Adipocyte (in vitro differentiated cells): ENCODE data around the gene ZNF214.

Experiments used
- DNase-seq: peaks from one replicate; pipeline ENCODE4 v3.0.0-alpha.2; 2015; ENCODE audit warnings: low read depth
- H3K27me3 ChIP-seq: replicated peaks from 2 replicates; pipeline ENCODE4 v1.7.0; 2013; ENCODE audit warnings: mild to moderate bottlenecking, low read length, moderate library complexity; ENCODE audit not compliant: control insufficient read depth, insufficient read depth
- H3K36me3 ChIP-seq: 2 replicates; pipeline ENCODE4 v1.7.0; 2013; ENCODE audit warnings: low read length, mild to moderate bottlenecking, moderate library complexity; ENCODE audit not compliant: control insufficient read depth, insufficient read depth, severe bottlenecking
- H3K4me1 ChIP-seq: 2 replicates; pipeline ENCODE4 v1.7.0; 2013; ENCODE audit warnings: mild to moderate bottlenecking, low read length, moderate library complexity; ENCODE audit not compliant: control insufficient read depth, insufficient read depth
- H3K4me3 ChIP-seq: 2 replicates; pipeline ENCODE4 v1.7.0; 2013; ENCODE audit warnings: mild to moderate bottlenecking, low read length, moderate library complexity
- H3K9ac ChIP-seq: 2 replicates; pipeline ENCODE4 v1.7.0; 2013; ENCODE audit warnings: mild to moderate bottlenecking, low read length, moderate library complexity
- H3K9me3 ChIP-seq: 2 replicates; pipeline ENCODE4 v1.7.0; 2013; ENCODE audit warnings: mild to moderate bottlenecking, low read length, moderate library complexity; ENCODE audit not compliant: control insufficient read depth

The ZNF214 gene

DNA sequence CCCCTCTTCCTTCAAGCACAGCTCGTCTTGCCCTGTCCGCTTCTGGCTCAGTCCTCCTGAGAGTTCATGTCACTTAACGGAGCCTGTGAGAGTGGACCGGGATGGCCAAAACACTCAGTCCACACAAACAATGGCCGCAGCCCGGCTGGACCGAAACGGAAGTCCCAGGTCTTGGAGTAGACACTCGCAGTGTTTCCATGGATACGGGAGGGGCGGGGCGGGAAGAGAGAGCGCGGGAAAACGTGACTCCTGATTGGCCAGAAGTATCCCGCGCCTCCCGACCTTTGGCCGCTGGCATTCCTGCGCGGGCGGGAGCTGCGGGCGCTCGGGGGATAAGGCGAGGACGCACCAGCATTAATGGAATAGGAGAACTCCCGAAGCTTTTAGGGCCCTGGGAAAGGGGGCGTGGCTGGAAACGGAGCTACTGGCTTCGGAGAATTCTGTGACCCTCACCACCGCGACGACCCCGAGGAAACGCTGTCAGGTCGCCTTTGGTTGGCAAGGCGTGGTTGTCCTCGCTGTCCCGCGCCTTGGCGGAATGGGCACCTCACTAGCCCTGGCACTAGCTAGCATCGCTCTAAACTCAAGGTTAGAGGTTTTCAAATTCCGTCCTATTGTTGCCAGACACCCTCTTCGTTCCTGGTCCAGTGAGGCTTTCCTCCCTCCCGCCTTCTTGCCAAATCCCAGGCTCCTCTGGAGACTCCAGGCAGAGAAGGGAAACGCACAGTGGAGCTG, at the start of gene ZNF214, which contains the start of gene NLRP14:
Gene ZNF214 (minus strand): TSS at position 164 of the 735 bp plus-strand sequence. CDS start 17,511 bp downstream, outside the sequence.
Gene NLRP14 (plus strand): TSS at position 297 of the 735 bp plus-strand sequence. CDS start 18,108 bp downstream, outside the sequence.
- peak; percentile 98 for DNase-seq

DNA sequence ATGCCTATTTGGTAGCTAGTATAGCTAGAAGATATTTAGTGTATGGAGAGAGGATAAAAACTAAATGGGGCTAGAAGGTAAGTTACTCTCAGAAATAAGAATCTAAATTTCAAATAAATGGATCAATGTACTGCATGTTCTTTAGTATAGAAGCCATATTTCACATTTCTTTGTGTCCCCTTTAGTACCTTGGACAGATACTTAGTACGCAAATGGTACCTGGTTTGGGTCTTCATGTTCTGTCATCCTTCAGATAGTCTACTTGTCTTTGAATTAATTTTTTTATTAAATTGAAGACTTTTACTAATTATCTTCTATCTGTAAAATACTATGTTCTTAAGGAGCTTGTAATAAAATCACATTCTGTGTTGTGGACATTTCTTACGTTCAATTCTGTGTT, 42.4 kb upstream of the ZNF214 start:
- Histone ChIP-seq H3K36me3 (no peaks in the 10 kb centered on the region), H3K4me1 (peaks cover 11% of the 10 kb centered on the region), H3K9ac (no peak overlapping the region), H3K4me3 (no peak overlapping the region), H3K27me3 (no peaks in the 10 kb centered on the region), H3K9me3 (no peaks in the 10 kb centered on the region)
- no peak for DNase-seq

More for the DNA sequence above, at the start of gene ZNF214, which contains the start of gene NLRP14:
- Histone ChIP-seq H3K27me3 (no peaks in the 10 kb centered on the region), H3K36me3 (no peaks in the 10 kb centered on the region), H3K9ac (peak within 1 kb of the TSS; percentile 89), H3K4me3 (peak within 1 kb of the TSS; percentile 91), H3K4me1 (peaks cover 7% of the 10 kb centered on the region), H3K9me3 (no peaks in the 10 kb centered on the region)

DNA sequence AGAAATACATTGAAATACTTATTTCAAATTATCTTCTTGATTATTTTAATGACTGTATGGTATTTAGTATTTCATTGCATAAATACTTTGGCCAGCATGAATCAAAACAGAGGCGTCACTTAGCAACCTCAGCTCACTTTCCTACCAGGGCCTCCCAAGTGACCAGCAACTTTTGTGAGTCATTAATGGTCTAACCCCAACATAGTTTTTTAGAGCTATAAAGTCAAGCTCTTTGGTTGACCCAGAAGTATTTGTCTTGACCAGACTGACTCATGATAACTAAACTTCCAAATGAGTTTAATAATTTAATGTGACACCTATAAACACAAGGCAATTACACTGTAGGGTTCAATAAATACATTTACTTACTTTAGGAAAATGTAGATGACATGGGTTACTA, 40.7 kb upstream of the ZNF214 start:
- Histone ChIP-seq H3K9ac (no peak overlapping the region), H3K4me3 (no peak overlapping the region), H3K4me1 (peaks cover 11% of the 10 kb centered on the region), H3K9me3 (no peaks in the 10 kb centered on the region), H3K36me3 (no peaks in the 10 kb centered on the region), H3K27me3 (no peaks in the 10 kb centered on the region)
- peak; percentile 9 for DNase-seq

DNA sequence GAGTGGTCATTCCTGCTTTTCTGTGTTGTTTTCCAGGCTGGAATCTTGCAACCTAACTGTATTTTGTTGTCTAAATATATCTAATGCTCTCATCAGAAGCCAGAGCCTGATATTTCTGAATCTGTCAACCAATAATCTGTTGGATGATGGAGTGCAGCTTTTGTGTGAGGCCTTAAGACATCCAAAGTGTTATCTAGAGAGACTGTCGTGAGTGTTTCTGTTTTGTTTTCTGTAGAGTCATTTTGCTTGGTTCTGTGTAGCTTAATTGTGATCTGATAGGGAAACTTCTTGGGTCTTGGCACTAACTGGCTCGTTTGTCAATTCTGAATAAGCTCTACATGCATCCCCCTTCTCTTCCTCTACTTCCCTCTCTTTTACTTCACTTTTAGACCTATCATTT, 37.5 kb upstream of the ZNF214 start:
- no peak for DNase-seq
- no peaks in the 10 kb centered on the region for H3K9me3 ChIP-seq
- H3K27me3 ChIP-seq = no peaks in the 10 kb centered on the region
- no peak overlapping the region for H3K4me3 ChIP-seq
- no peak overlapping the region for H3K9ac ChIP-seq
- peaks cover 11% of the 10 kb centered on the region for H3K4me1 ChIP-seq
- no peaks in the 10 kb centered on the region for H3K36me3 ChIP-seq

DNA sequence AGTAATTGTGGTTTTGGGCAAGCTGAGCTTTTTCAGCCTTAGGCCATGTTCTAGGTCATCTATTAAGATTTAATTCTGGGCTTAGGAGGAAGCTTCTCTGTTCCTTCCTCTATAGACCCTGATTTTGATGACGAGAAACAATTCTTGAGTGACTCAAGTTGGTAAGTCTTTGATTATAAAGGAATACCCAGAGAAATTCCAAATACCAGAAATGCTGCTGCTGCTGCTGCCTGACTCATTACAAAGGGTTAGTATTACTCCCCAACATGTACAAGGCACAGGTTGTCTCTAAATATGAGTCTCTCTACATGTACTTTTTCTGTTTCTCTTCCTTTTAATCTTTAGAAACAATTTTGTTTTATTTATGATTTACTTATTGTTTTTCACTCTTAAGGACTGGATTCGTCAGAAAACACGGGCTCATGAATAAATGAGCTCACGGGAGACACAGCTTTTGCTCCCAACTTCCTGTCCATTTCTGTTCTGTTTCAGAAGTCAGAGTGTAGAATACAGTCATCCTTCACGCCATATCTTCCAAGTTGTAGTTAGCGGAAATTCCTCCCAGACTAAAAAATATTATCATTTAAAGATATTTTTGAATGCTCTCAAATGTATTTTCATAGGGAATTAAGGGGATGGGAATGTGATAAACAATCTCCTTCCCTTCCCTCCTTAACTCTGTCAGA, 36.8 kb upstream of the ZNF214 start:
- Histone ChIP-seq H3K9ac (no peak overlapping the region), H3K36me3 (no peaks in the 10 kb centered on the region), H3K9me3 (no peaks in the 10 kb centered on the region), H3K27me3 (no peaks in the 10 kb centered on the region), H3K4me3 (no peak overlapping the region), H3K4me1 (peaks cover 11% of the 10 kb centered on the region)
- no peak for DNase-seq

DNA sequence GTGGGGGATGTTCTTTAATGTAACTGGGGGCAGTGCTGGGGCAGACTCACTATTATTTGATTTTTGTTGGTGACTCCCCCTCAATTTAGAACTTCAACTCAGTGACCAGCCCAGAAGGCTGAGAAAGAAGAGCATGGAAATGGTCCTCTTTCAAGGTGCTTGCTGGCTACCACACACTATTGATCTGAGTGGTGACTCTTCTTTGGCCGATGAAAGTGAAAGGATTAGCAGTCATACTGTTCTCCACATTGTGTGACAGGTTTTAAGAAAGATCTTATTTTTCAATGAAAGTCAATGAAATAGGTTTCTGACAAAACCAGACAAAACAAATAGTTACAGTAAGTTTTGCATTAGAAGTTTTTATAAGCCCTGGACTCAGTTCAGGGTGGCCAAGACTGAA, 30.0 kb upstream of the ZNF214 start:
- no peak for DNase-seq
- Histone ChIP-seq H3K9ac (no peak overlapping the region), H3K36me3 (no peaks in the 10 kb centered on the region), H3K4me1 (peaks cover 3% of the 10 kb centered on the region), H3K27me3 (no peaks in the 10 kb centered on the region), H3K4me3 (no peak overlapping the region), H3K9me3 (no peaks in the 10 kb centered on the region)

DNA sequence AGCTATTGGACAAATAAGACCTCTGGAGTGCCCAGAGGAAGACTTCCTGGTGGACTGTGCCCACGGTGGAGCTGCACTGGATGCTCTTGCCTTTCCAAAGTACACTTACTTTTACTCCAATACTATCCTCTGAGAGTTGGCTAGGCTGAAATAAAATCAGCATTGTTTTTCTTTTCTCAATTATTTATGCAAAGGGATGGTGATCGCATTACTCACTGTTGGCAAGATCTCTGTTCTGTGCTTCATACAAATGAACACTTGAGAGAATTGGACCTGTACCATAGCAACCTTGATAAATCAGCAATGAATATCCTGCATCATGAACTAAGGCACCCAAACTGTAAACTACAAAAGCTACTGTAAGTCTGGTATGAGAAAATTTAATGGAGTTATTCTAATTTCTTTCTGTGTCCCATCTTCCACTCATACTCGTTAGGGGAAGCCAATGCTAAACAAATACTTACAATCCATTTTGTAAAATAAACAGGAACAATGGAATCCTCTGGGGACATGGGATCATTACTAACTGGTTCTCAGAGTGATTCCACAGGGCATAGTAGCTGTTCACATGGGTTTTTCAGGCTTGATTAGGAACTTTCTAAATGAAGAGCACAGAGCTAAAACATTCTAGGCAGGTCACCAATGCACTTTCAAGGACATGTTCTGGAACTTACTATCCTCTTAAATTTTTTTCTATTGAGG, 26.5 kb upstream of the ZNF214 start:
- no peak overlapping the region for H3K4me3 ChIP-seq
- H3K4me1 ChIP-seq = peaks cover 3% of the 10 kb centered on the region
- no peaks in the 10 kb centered on the region for H3K27me3 ChIP-seq
- peak; percentile 44 for DNase-seq
- H3K9ac ChIP-seq = no peak overlapping the region
- no peaks in the 10 kb centered on the region for H3K36me3 ChIP-seq
- no peaks in the 10 kb centered on the region for H3K9me3 ChIP-seq

DNA sequence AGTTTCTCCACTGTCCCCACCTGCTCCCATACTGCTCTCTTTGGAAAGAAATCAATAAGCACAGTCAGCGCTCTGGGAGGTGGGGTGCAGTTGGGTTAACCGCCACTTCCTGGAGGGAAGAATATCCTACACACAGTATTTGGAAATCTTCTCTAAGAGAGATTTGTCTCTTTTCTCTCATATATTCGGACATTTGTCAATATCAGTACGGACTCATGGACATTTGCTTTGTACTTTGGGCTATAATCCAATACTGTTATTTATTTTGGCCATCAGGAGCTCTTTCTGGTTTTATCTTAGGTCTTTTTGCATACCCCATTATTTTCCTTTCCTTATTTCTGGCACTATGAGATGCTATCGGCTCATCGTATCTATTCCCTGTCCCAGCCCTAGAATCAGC, 13.9 kb upstream of the ZNF214 start:
- H3K9me3 ChIP-seq = no peaks in the 10 kb centered on the region
- no peak overlapping the region for H3K9ac ChIP-seq
- H3K27me3 ChIP-seq = peaks cover 15% of the 10 kb centered on the region
- H3K4me3 ChIP-seq = no peak overlapping the region
- no peak for DNase-seq
- no peaks in the 10 kb centered on the region for H3K4me1 ChIP-seq
- H3K36me3 ChIP-seq = no peaks in the 10 kb centered on the region

DNA sequence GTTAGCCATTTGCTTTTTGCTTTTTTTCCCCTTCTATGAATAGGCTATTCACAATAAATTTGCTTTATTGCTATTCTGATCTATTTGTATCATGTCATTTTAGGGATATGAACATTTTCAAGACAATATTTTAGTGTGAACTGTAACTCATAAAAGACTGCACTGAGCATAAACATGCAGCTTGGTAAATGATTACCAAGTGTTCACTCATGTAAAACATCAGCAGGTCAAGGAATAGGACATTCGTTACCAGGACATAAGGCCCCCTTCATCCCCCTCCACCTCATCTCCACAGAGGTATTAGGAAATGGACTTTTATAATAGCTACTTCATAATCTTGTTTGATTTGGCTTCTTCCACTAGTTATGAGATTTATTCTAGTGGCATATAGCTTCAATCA, 12.5 kb upstream of the ZNF214 start:
- DNase-seq = no peak
- H3K9ac ChIP-seq = no peak overlapping the region
- H3K4me3 ChIP-seq = no peak overlapping the region
- peaks cover 15% of the 10 kb centered on the region for H3K27me3 ChIP-seq
- H3K9me3 ChIP-seq = no peaks in the 10 kb centered on the region
- H3K4me1 ChIP-seq = no peaks in the 10 kb centered on the region
- H3K36me3 ChIP-seq = no peaks in the 10 kb centered on the region

DNA sequence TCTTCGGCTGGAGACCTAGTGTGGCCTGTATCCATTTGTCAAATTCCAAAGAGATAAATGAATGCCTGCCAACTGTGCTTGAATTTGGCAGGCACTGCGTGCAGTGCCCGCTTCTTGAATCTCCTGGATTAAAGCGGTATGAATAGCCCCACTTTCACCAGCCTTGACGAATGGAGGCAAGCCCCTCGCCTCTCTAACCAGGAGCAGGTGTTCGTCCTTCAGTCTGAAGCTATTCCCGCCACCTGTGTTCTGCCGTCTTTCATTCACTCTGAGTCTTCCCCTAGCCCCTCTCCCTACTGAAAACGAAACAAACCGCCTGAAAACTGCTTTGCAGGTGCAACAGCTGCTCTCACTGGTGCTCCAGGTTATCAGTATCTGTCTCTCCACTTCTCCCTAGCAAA, 11.3 kb upstream of the ZNF214 start:
- H3K27me3 ChIP-seq = peaks cover 15% of the 10 kb centered on the region
- H3K4me1 ChIP-seq = no peaks in the 10 kb centered on the region
- H3K9me3 ChIP-seq = no peaks in the 10 kb centered on the region
- no peak for DNase-seq
- H3K9ac ChIP-seq = no peak overlapping the region
- H3K36me3 ChIP-seq = no peaks in the 10 kb centered on the region
- H3K4me3 ChIP-seq = no peak overlapping the region

DNA sequence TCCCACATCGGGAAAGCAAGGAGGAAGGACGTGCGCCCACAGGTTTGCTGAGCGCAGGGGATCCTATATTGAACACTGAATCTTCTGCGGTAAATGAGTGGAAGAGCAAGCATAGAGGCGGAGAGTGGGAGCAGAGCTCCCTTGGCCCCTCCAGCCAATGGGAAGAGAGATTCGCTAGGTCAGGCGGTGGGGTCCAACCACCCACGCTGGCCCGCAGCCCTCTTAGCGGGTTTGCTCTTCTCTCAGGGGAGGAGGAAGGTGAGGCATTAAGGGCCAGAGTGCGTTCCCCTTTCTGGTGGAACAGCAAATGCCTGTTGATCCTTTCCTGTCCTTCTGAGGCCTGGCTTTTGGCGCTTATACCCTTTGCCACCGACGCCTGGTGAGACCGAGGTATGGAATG, 10.7 kb upstream of the ZNF214 start:
- Histone ChIP-seq H3K36me3 (no peaks in the 10 kb centered on the region), H3K9me3 (no peaks in the 10 kb centered on the region), H3K4me1 (no peaks in the 10 kb centered on the region), H3K4me3 (no peak overlapping the region), H3K27me3 (peaks cover 15% of the 10 kb centered on the region), H3K9ac (no peak overlapping the region)
- no peak for DNase-seq
